HCT116 (cell line): ENCODE results near the gene SERINC3. TPM values are rescaled to one million over a fixed set of nuclear protein-coding genes. Genes with fewer than 3 reads are reported as not detected.

ENCODE experiments used
- ATAC-seq: fragments of 200-7000 bp; cut with Tn5 transposase; 2 replicates; pipeline ENCODE4 v1.9.1; 2020; ENCODE audit warnings: mild to moderate bottlenecking, moderate library complexity
- BruUV-seq: library from RNA; stranded (reverse); fragments of 400-500 nt; replicated peaks from 2 replicates; lab custom pipeline; 2021; lab: Mats Ljungman, UMichigan
- CTCF ChIA-PET: fragments of 300-600 bp; sonication (Branson Sonifier 250); formaldehyde crosslinking; loops from one replicate; lab custom pipeline; 2021; ENCODE audit warnings: antibody characterized with exemption; lab: Charles Lee
- POLR2A ChIA-PET: fragments of 300-600, 350-600 bp; sonication (Branson Sonifier 250); formaldehyde crosslinking; loops from one replicate; lab custom pipeline; 2021; ENCODE audit warnings: antibody characterized with exemption; lab: Charles Lee
- RAD21 ChIA-PET, 2 experiments: fragments of 300-600 bp; sonication (Branson Sonifier 250); formaldehyde crosslinking; loops; one replicate each; lab custom pipeline; 2023; ENCODE audit warnings: low total read pairs in 2 of 2; ENCODE audit not compliant: uncharacterized antibody in 2 of 2, unreplicated experiment in 2 of 2, low non-redundant PET in 1 of 2; lab: Charles Lee
- DNase-seq: peaks from one replicate; pipeline ENCODE4 v3.0.0-alpha.2; 2010; ENCODE audit warnings: low read depth, low spot score
- H2AFZ ChIP-seq: fragments of 200-600 bp; shearing (Covaris generic), sonication (generic); 2 replicates; pipeline ENCODE4 v1.6.1; 2017; ENCODE audit warnings: low read depth, mixed run types, mixed read lengths, antibody characterized with exemption, low read length; ENCODE audit not compliant: poor library complexity, severe bottlenecking
- H3K27ac ChIP-seq: 2 replicates; pipeline ENCODE4 v1.5.1; 2012; ENCODE audit warnings: low read depth, low read length
- H3K27me3 ChIP-seq: fragments of 200-600 bp; sonication (generic); 2 replicates; pipeline ENCODE4 v1.6.1; 2016; ENCODE audit warnings: mixed run types, low read length, mixed read lengths; ENCODE audit not compliant: insufficient read depth
- H3K36me3 ChIP-seq, 2 experiments: fragments of 200-500 bp in 1 of 2; fragments of 200-600 bp in 1 of 2; sonication (Bioruptor generic) in 1 of 2; sonication (generic) in 1 of 2; 2 replicates each; pipeline versions ENCODE4 v1.5.1 to v1.6.1; 2014 to 2016; ENCODE audit warnings: low read length in 2 of 2, inconsistent platforms in 1 of 2, mixed read lengths in 1 of 2, mixed run types in 1 of 2; ENCODE audit not compliant: insufficient read depth in 2 of 2, control insufficient read depth in 1 of 2
- H3K4me1 ChIP-seq, 2 experiments: fragments of 200-600 bp in 1 of 2; sonication (generic) in 1 of 2; 2 replicates each; pipeline versions ENCODE4 v1.5.1 to v1.6.1; 2012 to 2017; ENCODE audit warnings: low read length in 2 of 2, inconsistent platforms in 1 of 2, mild to moderate bottlenecking in 1 of 2, mixed read lengths in 1 of 2, mixed run types in 1 of 2, moderate library complexity in 1 of 2; ENCODE audit not compliant: insufficient read depth in 2 of 2, control insufficient read depth in 1 of 2
- H3K4me2 ChIP-seq: fragments of 200-600 bp; sonication (generic); 2 replicates; pipeline ENCODE4 v1.6.1; 2017; ENCODE audit warnings: mixed run types, low read length, mixed read lengths
- H3K4me3 ChIP-seq, 2 experiments: fragments of 200-600 bp in 1 of 2; sonication (generic) in 1 of 2; replicated peaks in 1 of 2; 2 replicates each; pipeline ENCODE4 v1.5.1; 2011 to 2016; ENCODE audit warnings: low read length in 2 of 2, control low read depth in 1 of 2, low read depth in 1 of 2, mild to moderate bottlenecking in 1 of 2, mixed read lengths in 1 of 2, mixed run types in 1 of 2
- H3K79me2 ChIP-seq: fragments of 200-600 bp; sonication (generic); 2 replicates; pipeline ENCODE4 v1.6.1; 2017; ENCODE audit warnings: mild to moderate bottlenecking, mixed run types, low read length, moderate library complexity, mixed read lengths; ENCODE audit not compliant: insufficient read depth
- H3K9ac ChIP-seq: fragments of 200-600 bp; sonication (generic); 2 replicates; pipeline ENCODE4 v1.6.1; 2016; ENCODE audit warnings: low read length, mixed read lengths
- H3K9me2 ChIP-seq: fragments of 200-600 bp; sonication (generic), shearing (Covaris generic); 2 replicates; pipeline ENCODE4 v1.6.1; 2017; ENCODE audit warnings: mixed run types, mild to moderate bottlenecking, moderate library complexity; ENCODE audit not compliant: insufficient read depth
- H3K9me3 ChIP-seq, 2 experiments: fragments of 200-500 bp in 1 of 2; fragments of 200-600 bp in 1 of 2; sonication (Bioruptor generic) in 1 of 2; sonication (generic) in 1 of 2; 2 replicates each; pipeline ENCODE4 v1.6.1; 2014 to 2017; ENCODE audit warnings: low read length in 2 of 2, mixed read lengths in 2 of 2, inconsistent platforms in 1 of 2, low read depth in 1 of 2, mild to moderate bottlenecking in 1 of 2, mixed run types in 1 of 2, moderate library complexity in 1 of 2; ENCODE audit not compliant: control insufficient read depth in 1 of 2, insufficient read depth in 1 of 2
- H4K20me1 ChIP-seq: fragments of 200-600 bp; sonication (generic), shearing (Covaris generic); 2 replicates; pipeline ENCODE4 v1.6.1; 2017; ENCODE audit warnings: mixed run types, mild to moderate bottlenecking, moderate library complexity; ENCODE audit not compliant: insufficient read depth
- CBX3 ChIP-seq: IDR thresholded peaks from 2 replicates; pipeline ENCODE4 v1.6.1; 2012; ENCODE audit warnings: low read depth
- CTCF ChIP-seq, 3 experiments: fragments of 200-600 bp in 1 of 3; sonication (generic) in 1 of 3; IDR thresholded peaks in 2 of 3; conservative IDR thresholded peaks in 1 of 3; 2 replicates each; pipeline ENCODE4 v1.5.1; 2012 to 2017; ENCODE audit warnings: low read depth in 2 of 3, low read length in 2 of 3, antibody characterized with exemption in 1 of 3, borderline replicate concordance in 1 of 3, control low read depth in 1 of 3, mild to moderate bottlenecking in 1 of 3, mixed read lengths in 1 of 3, mixed run types in 1 of 3, moderate library complexity in 1 of 3; ENCODE audit not compliant: insufficient read depth in 1 of 3
- EGR1 ChIP-seq: IDR thresholded peaks from 2 replicates; pipeline ENCODE4 v1.6.1; 2012; ENCODE audit warnings: low read depth
- EZH2 ChIP-seq: fragments of 200-600 bp; sonication (generic); IDR thresholded peaks from 2 replicates; pipeline ENCODE4 v1.6.1; 2017; ENCODE audit warnings: antibody characterized with exemption, mixed run types
- FOSL1 ChIP-seq: IDR thresholded peaks from 2 replicates; pipeline ENCODE4 v1.6.1; 2012; ENCODE audit warnings: low read depth
- JUND ChIP-seq: IDR thresholded peaks from 2 replicates; pipeline ENCODE4 v1.6.1; 2012
- POLR2A ChIP-seq: IDR thresholded peaks from 2 replicates; pipeline ENCODE4 v1.7.0; 2011; ENCODE audit warnings: borderline replicate concordance; ENCODE audit not compliant: insufficient read depth, insufficient read length; ENCODE audit errors: extremely low read depth
- POLR2AphosphoS5 ChIP-seq: IDR thresholded peaks from 2 replicates; pipeline ENCODE4 v1.6.1; 2011; ENCODE audit warnings: mild to moderate bottlenecking, low read depth, low read length, moderate library complexity
- RAD21 ChIP-seq: IDR thresholded peaks from 2 replicates; pipeline ENCODE4 v1.6.1; 2012; ENCODE audit warnings: low read depth, mild to moderate bottlenecking
- SIN3A ChIP-seq: IDR thresholded peaks from 2 replicates; pipeline ENCODE4 v1.6.1; 2012; ENCODE audit warnings: low read depth
- SP1 ChIP-seq: IDR thresholded peaks from 2 replicates; pipeline ENCODE4 v1.6.1; 2012; ENCODE audit warnings: low read depth
- ZFX ChIP-seq: fragments of 450-650 bp; IDR thresholded peaks from 2 replicates; pipeline ENCODE4 v1.6.1; 2017
- ZNF274 ChIP-seq: fragments of 200-500 bp; sonication (Bioruptor generic); IDR thresholded peaks from 2 replicates; pipeline ENCODE4 v1.6.1; 2014; ENCODE audit warnings: mild to moderate bottlenecking, low read depth, low read length, inconsistent platforms
- intact Hi-C: fragments of 100-400 bp; cut with micrococcal nuclease; formaldehyde crosslinking; loops from 2 replicates; pipeline ENCODE4 v1.10.0; 2022
- total RNA-seq: library from RNA; stranded (reverse); gene quantifications from one replicate; pipeline ENCODE4 v1.2.1, GENCODE V29; 2021; ENCODE audit not compliant: unreplicated experiment
- TF ChIP-seq, protein P1 (sequence below): IDR thresholded peaks from 2 replicates; pipeline ENCODE4 v1.6.1; 2012

The SERINC3 gene
- total RNA-seq, 1 experiment from 2014 or later = 56.8 TPM

DNA sequence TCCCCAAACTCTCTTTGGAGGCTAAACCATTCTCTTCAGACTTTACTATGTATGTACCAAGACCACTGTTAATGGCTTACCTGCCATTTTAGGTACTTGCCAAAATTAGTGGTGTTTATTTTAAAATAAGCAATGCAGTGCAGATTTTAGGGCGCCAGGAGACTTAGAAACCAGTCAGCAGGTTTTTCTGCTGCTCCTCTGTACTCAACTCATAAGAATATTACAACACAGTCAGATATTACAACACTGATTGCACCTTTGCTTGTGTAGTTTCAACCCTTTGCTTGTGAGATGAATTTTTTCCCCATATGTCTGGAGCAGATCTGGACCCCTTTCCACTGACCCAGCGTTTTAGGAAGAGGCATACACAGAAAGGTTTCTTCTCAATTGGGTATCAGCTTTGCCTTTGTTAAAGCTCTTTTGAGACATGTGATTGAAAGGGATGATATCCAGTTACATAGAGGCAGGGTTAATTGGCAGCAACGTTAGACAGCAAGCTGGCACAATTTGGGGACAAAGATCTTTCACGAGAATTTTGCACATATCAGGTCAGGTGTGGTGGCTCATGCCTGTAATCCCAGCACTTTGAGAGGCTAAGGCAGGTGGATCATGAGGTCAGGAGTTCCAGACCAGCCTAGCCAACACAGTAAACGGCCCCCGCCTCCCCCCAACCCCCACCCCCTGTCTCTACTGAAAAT is 40.0 kb downstream of the SERINC3 start:
- no peak for TF ChIP-seq EGR1
- TF ChIP-seq RAD21 = no peak
- no peak for TF ChIP-seq SP1
- no peak for TF ChIP-seq EZH2
- TF ChIP-seq POLR2A = no peak
- no peak for TF ChIP-seq CBX3
- TF ChIP-seq SIN3A = no peak
- no peak for TF ChIP-seq ZNF274
- TF ChIP-seq, protein P1, sequence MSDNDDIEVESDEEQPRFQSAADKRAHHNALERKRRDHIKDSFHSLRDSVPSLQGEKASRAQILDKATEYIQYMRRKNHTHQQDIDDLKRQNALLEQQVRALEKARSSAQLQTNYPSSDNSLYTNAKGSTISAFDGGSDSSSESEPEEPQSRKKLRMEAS = no peak
- TF ChIP-seq POLR2AphosphoS5 = no peak
- no peak for TF ChIP-seq ZFX
- no peak for TF ChIP-seq CTCF (IDR thresholded peaks at IDR 0.05 in 2 of 3, conservative IDR thresholded peaks at IDR 0.05 in 1 of 3; ENCODE audit: borderline replicate concordance in 1 of 3, insufficient read depth in 1 of 3, low read depth in 2 of 3, low read length in 2 of 3)
- no peak for TF ChIP-seq FOSL1
- no peak for TF ChIP-seq JUND
- TF ChIP-seq, all 23 proteins: peak for 0
- ChIA-PET RAD21 (no interaction called here), POLR2A (no interaction called here), CTCF (no interaction called here)
- peaks cover 0 to 4% of the 10 kb centered on the region in 2 experiments; a peak in 2 of 4 replicates for H3K4me1 ChIP-seq
- no peak for DNase-seq
- H3K79me2 ChIP-seq = peaks cover 2% of the 10 kb centered on the region; the same call in 1 of the 2 replicates
- H3K9me3 ChIP-seq = no peaks in the 10 kb centered on the region
- no peak overlapping the region for H3K4me2 ChIP-seq
- H2AFZ ChIP-seq = no peak overlapping the region
- intact Hi-C loops = no loop called here
- no peak overlapping the region for H3K9ac ChIP-seq
- H3K4me3 ChIP-seq = no peak overlapping the region
- no peaks in the 10 kb centered on the region for H3K9me2 ChIP-seq
- no peaks in the 10 kb centered on the region for H3K27me3 ChIP-seq
- H4K20me1 ChIP-seq = no peaks in the 10 kb centered on the region
- no peak overlapping the region for H3K27ac ChIP-seq
- no peak for ATAC-seq
- peaks cover 20% of the 10 kb centered on the region in 2 experiments; a peak in 3 of 4 replicates for H3K36me3 ChIP-seq
- BruUV-seq = no TSS peak
